CD4-positive, alpha-beta T cell treated with Interleukin-4 for 1 hour (primary cell): ENCODE measurements around the gene RBM19.
A peak's percentile ranks its signal among the peaks of the same experiment; 100 is the strongest.
"Not testable (repeated sequence)": the region's sequence is repeated elsewhere in the genome, so short reads cannot be mapped to it uniquely, and the experiment has no call there.

Experiments
- DNase-seq, 2 donors: peaks; one replicate each; pipeline ENCODE4 v3.0.0-alpha.2; 2020 to 2022

The RBM19 gene

GRCh38 chr12:113930249-113930648, 35.9 kb downstream of the RBM19 start:
- DNase-seq = no peak

GRCh38 chr12:113929312-113929989, 36.7 kb downstream of the RBM19 start:
- DNase-seq = no peak

GRCh38 chr12:113926788-113927187, 39.3 kb downstream of the RBM19 start:
- DNase-seq = no peak

DNA sequence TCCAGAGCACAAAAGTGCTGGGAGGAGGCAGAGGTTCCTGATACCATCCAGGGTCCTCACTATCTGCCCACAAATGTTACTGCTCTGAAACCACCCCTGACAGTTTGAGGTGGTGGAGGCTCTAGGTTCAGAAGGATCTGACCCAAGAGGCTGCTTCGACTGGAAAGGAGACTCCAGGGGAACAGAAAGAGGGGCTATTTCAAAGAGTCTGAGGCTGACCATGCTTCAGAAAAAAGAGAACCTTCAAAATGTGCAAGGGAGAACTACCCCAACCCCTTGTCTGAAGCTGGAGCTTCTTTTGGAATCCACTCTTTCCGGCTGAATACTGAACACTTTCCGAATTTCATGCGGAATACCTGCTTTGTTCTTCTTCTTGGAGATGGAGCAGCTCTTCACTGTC, 41.8 kb downstream of the RBM19 start:
- no peak for DNase-seq

DNA sequence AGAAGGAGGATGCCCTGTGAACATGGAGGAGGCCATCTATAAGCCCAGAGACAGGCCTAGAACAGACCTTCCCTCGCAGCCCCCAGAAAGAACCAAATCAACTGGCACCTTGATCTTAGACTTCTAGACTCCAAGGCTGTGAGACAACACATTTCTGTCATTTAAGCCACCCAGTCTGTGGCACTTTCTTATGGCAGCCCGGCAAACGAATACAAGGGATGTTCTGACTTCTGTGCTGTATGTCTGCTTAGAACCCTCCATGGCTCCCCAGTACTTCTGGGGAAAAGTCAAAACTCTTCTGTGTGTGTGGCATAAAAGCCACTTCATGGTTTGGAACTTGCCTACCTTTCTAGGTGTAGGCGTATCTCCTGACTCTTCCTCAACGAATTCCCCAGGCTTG, 42.9 kb downstream of the RBM19 start:
- no peak for DNase-seq

GRCh38 chr12:113921430-113921829, 44.7 kb downstream of the RBM19 start:
- DNase-seq = no peak

DNA sequence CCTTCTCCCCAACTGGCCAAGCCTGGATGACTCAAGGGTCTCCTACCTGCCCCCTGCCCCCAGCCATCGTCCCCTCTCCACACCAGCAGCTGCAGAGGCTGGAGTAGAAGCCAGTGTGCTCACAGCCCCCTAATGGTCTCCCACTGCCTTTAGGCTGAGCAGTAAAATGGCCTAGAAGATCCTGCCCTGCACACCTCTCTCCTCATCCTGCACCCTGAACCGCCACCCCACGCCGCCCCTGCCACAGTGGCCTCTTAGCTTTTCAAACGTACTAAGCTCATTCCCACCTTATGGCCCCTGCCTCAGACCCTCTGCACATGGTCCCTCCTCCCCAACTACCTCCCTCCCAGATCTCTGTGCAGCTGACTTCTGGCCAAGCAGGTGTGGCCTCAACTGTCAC, 46.3 kb downstream of the RBM19 start:
- no peak for DNase-seq

- DNase-seq = no peak
Measured at GRCh38 chr12:113918306-113918705, 47.8 kb downstream of the RBM19 start.

DNA sequence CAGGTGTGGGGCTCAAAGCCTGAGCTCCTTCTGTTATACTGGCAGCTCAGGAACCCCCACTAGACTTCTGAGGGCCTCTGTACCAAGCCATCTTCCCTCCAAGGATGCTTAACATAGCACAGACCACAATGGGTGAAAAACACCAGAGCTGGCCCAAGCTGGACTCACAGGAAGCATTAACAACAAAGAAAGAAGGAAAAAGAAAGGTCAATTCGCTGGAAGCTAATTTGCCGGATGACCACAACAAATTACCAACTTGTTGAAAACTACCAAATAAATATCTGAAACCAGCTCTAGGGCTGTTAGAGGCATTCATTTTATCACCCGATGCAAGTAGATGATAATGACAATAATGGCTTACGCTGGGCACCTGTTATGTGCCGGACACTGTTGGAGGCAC, 48.7 kb downstream of the RBM19 start:
- DNase-seq = no peak

- no peak for DNase-seq
Measured at GRCh38 chr12:113914806-113915205, 51.3 kb downstream of the RBM19 start.

- no peak for DNase-seq
Measured at GRCh38 chr12:113914176-113914575, 51.9 kb downstream of the RBM19 start.

GRCh38 chr12:113912760-113913329, 53.3 kb downstream of the RBM19 start:
- DNase-seq = peak; percentile 39 to 43

DNA sequence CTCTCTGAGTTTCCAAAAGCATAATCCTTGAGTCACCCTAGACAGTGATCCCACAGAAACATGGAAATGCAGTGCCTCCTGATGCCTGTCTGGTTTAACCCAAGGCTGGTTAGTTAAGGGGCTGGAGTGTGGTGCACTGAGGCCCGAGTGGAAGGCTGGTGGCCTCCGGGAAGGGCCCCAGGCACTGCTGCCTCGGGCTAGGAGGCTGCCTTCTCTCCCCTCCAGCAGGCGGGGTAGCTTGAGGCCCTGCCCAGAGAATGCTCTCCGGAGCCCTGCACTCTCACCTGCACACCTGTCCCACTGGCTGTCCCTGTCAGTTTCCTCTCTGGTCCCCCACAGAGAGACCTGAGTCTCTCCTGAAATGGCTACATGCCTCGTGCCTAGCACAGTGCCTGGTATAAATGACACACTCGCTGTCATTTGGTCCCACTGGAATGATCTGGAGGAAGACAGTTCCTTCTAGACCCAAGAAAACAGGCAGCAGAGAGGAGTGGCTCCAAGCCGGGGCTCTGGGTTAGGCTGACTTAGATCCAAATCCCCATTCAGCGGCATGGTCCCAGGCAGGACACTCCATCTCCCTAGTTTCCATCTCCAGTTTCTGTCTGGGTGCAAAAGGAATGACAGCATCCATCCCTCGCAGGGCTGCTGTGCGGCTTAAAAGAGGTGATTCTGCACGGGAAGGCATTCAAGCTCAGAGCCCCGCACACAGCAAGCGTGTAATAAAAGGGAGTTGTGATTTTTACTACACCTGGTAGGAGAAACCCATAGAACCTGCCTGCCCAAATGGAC, 54.0 kb downstream of the RBM19 start:
- DNase-seq = no peak

DNA sequence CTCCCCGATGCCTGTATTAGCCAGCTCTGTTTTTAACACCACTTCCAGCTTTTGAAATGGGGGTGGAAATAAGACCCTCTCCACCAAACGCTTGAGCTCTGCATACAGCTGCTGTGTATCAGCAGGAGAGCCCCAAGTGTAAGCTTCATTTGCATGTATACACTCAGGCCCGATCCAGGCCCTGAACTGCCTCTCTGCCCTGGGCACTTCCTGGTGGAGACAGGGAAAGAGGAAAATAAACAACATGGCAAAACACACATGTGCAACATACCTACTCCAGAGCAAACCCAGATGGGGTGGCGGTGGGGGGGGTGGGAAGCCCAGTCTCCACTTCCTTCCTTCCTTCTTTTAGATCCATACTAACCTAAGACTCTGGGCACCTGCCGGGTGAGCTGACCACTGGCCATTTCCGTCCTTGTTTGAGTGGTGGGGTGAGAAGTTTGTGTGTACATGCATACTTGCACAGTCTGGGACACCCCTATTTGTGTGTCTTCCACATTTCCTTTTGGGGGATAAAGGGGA, 55.3 kb downstream of the RBM19 start:
- DNase-seq = no peak

DNA sequence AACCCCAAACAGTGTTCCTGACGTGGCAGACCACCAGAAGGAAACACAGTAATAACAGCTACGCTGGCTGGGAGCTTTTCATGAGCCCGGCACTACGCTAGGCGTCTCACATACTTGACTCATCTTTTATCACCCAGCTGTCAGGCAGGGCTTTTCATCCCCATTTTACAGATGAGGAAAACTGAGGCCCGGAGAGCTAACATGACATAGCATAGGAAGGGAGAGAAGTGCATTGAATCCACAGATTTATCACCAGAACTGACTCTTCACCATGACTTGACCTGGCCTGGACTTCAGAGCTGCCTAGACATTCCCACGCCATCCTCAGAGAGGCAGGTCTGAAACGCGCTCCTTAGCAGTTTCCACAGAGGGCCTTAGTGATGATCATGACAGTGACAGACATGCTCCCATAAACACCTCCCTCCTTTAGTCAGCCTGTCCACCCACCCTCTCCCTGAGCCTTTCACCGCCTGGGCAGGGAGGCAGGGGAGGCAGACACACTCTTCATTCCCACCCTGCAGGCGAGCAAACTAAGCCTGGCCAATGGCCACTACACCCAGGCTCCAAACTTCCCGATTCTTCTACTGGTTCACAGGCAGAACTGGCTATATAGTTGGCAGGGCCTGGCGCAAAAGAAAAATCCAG, 56.2 kb downstream of the RBM19 start:
- no peak for DNase-seq

- DNase-seq = no peak
Measured at GRCh38 chr12:113908584-113909100, 57.5 kb downstream of the RBM19 start.

DNA sequence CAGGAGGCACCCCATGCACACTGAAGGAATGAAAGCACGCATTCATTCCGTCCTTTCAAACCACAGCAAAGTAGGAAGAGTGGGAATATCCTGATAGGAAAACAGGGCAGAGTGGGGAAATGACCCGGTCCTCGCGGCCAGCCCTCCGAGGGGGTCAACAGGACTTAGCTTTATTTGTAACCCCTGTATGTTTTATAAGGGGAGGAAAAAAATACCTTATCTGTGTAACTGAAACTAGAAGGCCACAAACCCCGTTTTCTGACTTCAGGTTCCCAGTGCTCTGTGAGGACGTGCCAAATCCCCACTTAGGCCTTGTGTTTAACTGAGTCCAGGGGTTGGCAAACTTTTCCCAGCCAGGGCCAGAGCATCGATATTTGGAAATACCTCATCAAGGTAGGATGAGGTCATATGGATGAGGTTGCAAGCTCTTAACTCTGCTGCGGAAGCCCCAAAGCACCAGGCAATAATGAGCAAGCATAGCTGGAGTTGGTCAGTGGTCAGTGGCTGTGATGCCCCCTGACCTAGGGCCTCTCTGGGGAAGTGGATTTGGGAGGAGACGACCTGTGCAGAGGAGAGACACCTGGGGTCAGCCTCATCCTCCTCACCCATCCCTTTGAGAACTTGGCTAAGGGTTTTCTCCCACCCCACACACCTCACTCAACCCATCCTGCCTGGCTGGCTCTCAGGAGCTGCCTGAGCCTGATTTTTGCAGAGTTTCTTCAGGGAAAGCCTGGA, 58.5 kb downstream of the RBM19 start:
- no peak for DNase-seq

GRCh38 chr12:113906411-113907200, 59.5 kb downstream of the RBM19 start:
- DNase-seq = no peak

GRCh38 chr12:113905829-113906228, 60.3 kb downstream of the RBM19 start:
- DNase-seq = no peak

DNA sequence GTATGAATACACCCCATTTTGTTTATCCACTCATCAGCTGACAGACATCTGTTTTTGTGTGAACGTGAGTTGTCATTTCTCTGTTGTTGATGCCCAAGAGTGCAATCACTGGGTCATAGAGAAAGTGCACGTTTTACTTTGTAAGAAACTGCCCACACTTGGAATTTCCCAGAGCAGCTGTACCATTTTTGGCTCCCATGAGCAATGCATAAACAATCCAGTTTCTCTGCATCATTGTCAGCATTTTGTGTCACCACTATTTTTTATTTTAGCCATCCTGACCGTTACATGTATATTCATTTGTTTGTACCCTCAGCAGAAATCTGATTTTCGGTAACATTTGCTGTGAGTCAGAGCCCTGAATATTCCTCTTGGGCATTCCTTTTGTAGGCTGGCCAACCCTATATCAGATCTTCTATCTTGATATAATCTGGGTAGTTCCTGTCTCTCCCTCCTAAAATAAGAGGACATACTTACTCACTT, 62.7 kb downstream of the RBM19 start:
- DNase-seq = no peak

- not testable (repeated sequence) for DNase-seq
Measured at GRCh38 chr12:113901319-113901718, 64.8 kb downstream of the RBM19 start.
